Smooth muscle cell (in vitro differentiated cells): ENCODE results near the gene WDR83. TPM values are rescaled to one million over a fixed set of nuclear protein-coding genes. Genes with fewer than 3 reads are reported as not detected.

Source experiments
- DNase-seq: peaks from one replicate; lab custom pipeline; 2025; ENCODE audit not compliant: unreplicated experiment; lab: John Stamatoyannopoulos, UW
- H2AFZ ChIP-seq: fragments of 200-600 bp; sonication (generic); 2 replicates; pipeline ENCODE4 v1.6.0; 2016; ENCODE audit warnings: antibody characterized with exemption, low read depth, mild to moderate bottlenecking
- H3F3A ChIP-seq: fragments of 200-600 bp; sonication (generic); 2 replicates; pipeline ENCODE4 v1.6.0; 2017; ENCODE audit warnings: antibody characterized with exemption, low read depth
- H3K27ac ChIP-seq: fragments of 200-600 bp; sonication (generic); 2 replicates; pipeline ENCODE4 v1.5.1; 2016; ENCODE audit warnings: low read depth, mild to moderate bottlenecking
- H3K27me3 ChIP-seq: fragments of 200-600 bp; sonication (generic); 2 replicates; pipeline ENCODE4 v1.6.1; 2016; ENCODE audit warnings: low read depth, mild to moderate bottlenecking
- H3K36me3 ChIP-seq: fragments of 200-600 bp; sonication (generic); 2 replicates; pipeline ENCODE4 v1.5.1; 2016; ENCODE audit warnings: low read depth
- H3K4me1 ChIP-seq: fragments of 200-600 bp; sonication (generic); 2 replicates; pipeline ENCODE4 v1.5.1; 2016; ENCODE audit warnings: low read depth
- H3K4me2 ChIP-seq: fragments of 200-600 bp; sonication (generic); 2 replicates; pipeline ENCODE4 v1.6.0; 2016; ENCODE audit warnings: mild to moderate bottlenecking
- H3K4me3 ChIP-seq: fragments of 200-600 bp; sonication (generic); 2 replicates; pipeline ENCODE4 v1.5.1; 2016; ENCODE audit warnings: mild to moderate bottlenecking
- H3K79me2 ChIP-seq: fragments of 200-600 bp; sonication (generic); 2 replicates; pipeline ENCODE4 v1.6.0; 2016; ENCODE audit warnings: low read depth, mild to moderate bottlenecking
- H3K9ac ChIP-seq: fragments of 200-600 bp; sonication (generic); 2 replicates; pipeline ENCODE4 v1.6.0; 2016; ENCODE audit warnings: low read depth
- H3K9me3 ChIP-seq: fragments of 200-600 bp; sonication (generic); replicated peaks from 2 replicates; pipeline ENCODE4 v1.5.1; 2016; ENCODE audit warnings: low read depth
- H4K20me1 ChIP-seq: fragments of 200-600 bp; sonication (generic); 2 replicates; pipeline ENCODE4 v1.6.0; 2016; ENCODE audit warnings: low read depth
- WGBS: methylation state at CpG from one replicate; pipeline ENCODE4 v1.1.7; 2016; ENCODE audit warnings: low lambda C conversion rate; 5-methylcytosine and 5-hydroxymethylcytosine counted together
- polyA plus RNA-seq: library from polyadenylated mRNA; unstranded; fragments of >200 nt; fragmentation: Nextera tagmentation; extraction: Ambion mirVana; gene quantifications from 2 replicates; pipeline ENCODE4 v1.2.1, GENCODE V29; 2016
- total RNA-seq: library from RNA; depleted of rRNA; stranded (reverse); fragments of >200 nt; gene quantifications from 2 replicates; pipeline ENCODE4 v1.2.3, GENCODE V29; 2014
- TF ChIP-seq, protein P1 (sequence below): fragments of 200-600 bp; sonication (generic); IDR thresholded peaks from 2 replicates; pipeline ENCODE4 v1.5.1; 2017; ENCODE audit warnings: borderline replicate concordance, mild to moderate bottlenecking, antibody characterized with exemption; ENCODE audit not compliant: insufficient read depth, poor library complexity, severe bottlenecking

WDR83 gene
- total and polyA plus RNA-seq, 2 experiments from 2014 or later, result 12.4 to 21.6 TPM

DNA sequence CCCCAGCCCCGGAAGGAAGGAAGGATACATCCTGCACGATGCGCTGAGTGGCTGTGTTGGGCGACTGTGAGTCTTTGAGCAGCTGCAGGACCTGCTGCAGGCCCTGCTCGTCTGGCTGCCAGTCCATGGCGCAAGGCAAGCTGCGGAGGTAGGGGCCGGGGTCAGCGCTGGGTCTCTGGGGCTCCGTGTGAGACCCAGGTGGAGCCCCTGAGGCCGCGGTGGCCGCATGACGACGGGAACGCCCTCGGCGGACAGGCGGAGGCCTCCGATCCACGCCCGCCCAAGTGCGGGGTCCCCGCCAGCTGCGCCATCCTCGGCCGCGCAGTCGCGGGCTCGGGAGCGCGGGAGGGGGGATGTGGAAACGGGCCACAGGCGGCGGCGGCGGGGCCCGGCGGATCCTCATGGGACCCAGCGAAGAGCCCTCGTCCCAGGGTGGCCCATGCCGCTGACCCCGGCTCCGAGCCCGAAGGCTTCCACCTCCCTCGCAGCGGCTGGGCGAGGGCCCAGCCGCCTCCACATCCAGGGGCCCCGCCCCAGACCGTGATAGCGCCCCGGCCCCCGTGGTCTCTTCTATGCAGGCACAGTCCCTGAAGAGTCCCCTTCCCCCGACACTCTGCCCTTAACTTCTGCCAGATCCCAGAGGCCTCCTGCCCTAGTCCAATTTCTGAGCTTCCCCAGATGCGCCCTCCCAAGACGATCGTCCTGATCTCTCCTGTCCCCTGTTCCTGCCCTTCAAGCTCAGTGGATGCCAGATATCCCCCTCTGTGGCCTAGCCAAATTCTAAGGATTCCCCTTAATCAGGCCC, 54.4 kb downstream of the WDR83 start:
- Histone ChIP-seq H3F3A (peaks cover 8% of the 10 kb centered on the region), H3K27me3 (no peaks in the 10 kb centered on the region), H3K27ac (peak overlapping the region; percentile 85), H3K4me1 (peaks cover 7% of the 10 kb centered on the region), H3K4me3 (peak overlapping the region; percentile 82), H3K9ac (peak overlapping the region; percentile 85), H3K4me2 (peak overlapping the region; percentile 96), H3K36me3 (no peaks in the 10 kb centered on the region), H2AFZ (no peak overlapping the region), H3K9me3 (no peaks in the 10 kb centered on the region), H4K20me1 (peaks cover 33% of the 10 kb centered on the region), H3K79me2 (peaks cover 58% of the 10 kb centered on the region)
- WGBS, result 5% methylated on average over 56 of the region's 59 CpGs
- TF ChIP-seq, protein P1, sequence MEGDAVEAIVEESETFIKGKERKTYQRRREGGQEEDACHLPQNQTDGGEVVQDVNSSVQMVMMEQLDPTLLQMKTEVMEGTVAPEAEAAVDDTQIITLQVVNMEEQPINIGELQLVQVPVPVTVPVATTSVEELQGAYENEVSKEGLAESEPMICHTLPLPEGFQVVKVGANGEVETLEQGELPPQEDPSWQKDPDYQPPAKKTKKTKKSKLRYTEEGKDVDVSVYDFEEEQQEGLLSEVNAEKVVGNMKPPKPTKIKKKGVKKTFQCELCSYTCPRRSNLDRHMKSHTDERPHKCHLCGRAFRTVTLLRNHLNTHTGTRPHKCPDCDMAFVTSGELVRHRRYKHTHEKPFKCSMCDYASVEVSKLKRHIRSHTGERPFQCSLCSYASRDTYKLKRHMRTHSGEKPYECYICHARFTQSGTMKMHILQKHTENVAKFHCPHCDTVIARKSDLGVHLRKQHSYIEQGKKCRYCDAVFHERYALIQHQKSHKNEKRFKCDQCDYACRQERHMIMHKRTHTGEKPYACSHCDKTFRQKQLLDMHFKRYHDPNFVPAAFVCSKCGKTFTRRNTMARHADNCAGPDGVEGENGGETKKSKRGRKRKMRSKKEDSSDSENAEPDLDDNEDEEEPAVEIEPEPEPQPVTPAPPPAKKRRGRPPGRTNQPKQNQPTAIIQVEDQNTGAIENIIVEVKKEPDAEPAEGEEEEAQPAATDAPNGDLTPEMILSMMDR, result no peak
- DNase-seq, result no peak

DNA sequence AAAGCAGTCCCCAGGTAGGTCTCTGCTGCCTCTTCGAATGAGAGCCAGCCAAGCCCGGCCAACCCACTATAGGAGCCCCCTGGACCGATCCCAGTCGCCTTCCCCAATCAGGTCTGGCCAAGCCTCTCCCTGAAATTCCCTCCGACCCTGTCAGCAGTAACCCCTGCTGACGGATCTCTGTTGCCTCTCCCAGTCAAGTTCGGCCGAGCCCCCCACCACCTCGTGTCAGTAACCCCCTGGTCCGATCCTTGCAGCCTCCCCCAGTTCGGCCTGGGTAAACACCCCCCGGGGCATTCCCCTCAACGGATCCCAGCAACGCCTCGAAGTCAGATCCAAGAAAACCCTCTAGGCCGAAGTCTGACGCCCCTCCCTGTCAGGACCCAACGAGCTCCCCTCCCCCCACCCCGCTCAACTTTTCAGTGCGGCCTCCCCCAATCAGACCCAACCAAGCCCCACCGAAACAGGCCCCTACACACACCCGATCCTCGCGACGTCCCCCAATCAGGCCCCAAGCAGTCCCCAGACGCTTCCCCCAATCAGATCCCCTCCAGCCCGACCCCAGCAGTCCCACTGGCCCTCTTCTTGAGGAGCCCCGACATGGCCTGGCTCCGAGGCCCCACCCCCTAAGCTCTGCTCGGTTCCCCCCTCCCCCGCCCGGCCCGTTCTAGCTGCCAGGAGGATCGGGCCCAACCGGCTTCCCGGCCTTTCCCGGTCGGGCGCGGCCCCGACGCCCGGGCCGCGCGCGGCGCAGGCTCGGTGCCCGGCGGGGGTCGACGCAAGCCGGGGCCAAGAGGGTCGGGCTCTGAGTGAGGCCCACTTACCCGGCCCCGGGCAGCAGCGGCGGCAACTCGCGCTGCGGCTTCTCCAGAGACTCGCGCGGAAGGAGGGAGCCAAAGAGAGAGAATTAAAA, 55.3 kb downstream of the WDR83 start:
- Histone ChIP-seq H3K27ac (peak overlapping the region; percentile 85), H3K27me3 (no peaks in the 10 kb centered on the region), H3K4me3 (peak overlapping the region; percentile 82), H3K36me3 (no peaks in the 10 kb centered on the region), H3K9me3 (no peaks in the 10 kb centered on the region), H3K79me2 (peaks cover 51% of the 10 kb centered on the region), H3F3A (peaks cover 8% of the 10 kb centered on the region), H4K20me1 (peaks cover 25% of the 10 kb centered on the region), H2AFZ (peak overlapping the region; percentile 57), H3K9ac (peak overlapping the region; percentile 85), H3K4me1 (peaks cover 7% of the 10 kb centered on the region), H3K4me2 (peak overlapping the region; percentile 96)
- TF ChIP-seq, protein P1, result no peak
- DNase-seq, result peak; percentile 52
- WGBS, result under 1% methylated on average over 32 of the region's 65 CpGs

- H3K4me3 ChIP-seq, result peak overlapping the region; percentile 82
- peaks cover 42% of the 10 kb centered on the region for H3K79me2 ChIP-seq
- peaks cover 7% of the 10 kb centered on the region for H3K4me1 ChIP-seq
- H3K27ac ChIP-seq, result peak overlapping the region; percentile 85
- peaks cover 24% of the 10 kb centered on the region for H4K20me1 ChIP-seq
- H2AFZ ChIP-seq, result peak overlapping the region; percentile 59
- no peaks in the 10 kb centered on the region for H3K9me3 ChIP-seq
- H3K9ac ChIP-seq, result peak overlapping the region; percentile 85
- under 1% methylated on average over 32 of the region's 32 CpGs for WGBS
- H3K36me3 ChIP-seq, result no peaks in the 10 kb centered on the region
- H3F3A ChIP-seq, result peaks cover 8% of the 10 kb centered on the region
- H3K27me3 ChIP-seq, result no peaks in the 10 kb centered on the region
- TF ChIP-seq, protein P1, result no peak
- DNase-seq, result peak; percentile 68
- H3K4me2 ChIP-seq, result peak overlapping the region; percentile 96
These were observed 56.2 kb downstream of the WDR83 start for GRCh38 chr19:12722566-12723380.
